Mammary epithelial cell (primary cell): ENCODE results near the gene FAM162A.

Experiments used
- CTCF ChIP-seq, 2 donors: IDR thresholded peaks in 1 of 2; conservative IDR thresholded peaks in 1 of 2; 2 replicates each; pipeline ENCODE4 v1.5.1; 2011 to 2012; ENCODE audit warnings: inconsistent platforms in 2 of 2, low read length in 2 of 2, mild to moderate bottlenecking in 2 of 2, control low read depth in 1 of 2, low read depth in 1 of 2; ENCODE audit not compliant: insufficient read depth in 1 of 2; ENCODE audit errors: extremely low read depth in 1 of 2
- EZH2 ChIP-seq: IDR thresholded peaks from 2 replicates; pipeline ENCODE4 v1.6.1; 2012; ENCODE audit warnings: low read length, inconsistent platforms, borderline replicate concordance

- TF ChIP-seq CTCF (conservative IDR thresholded peaks at IDR 0.05 in 1 of 2, IDR thresholded peaks at IDR 0.05 in 1 of 2; ENCODE audit: extremely low read depth in 1 of 2, insufficient read depth in 1 of 2, low read depth in 1 of 2, low read length in 2 of 2) (no peak), EZH2 (no peak)
These were observed 7.9 kb downstream of the FAM162A start for GRCh38 chr3:122391681-122392446.
